ACHN (cell line): ENCODE measurements around the gene KIAA0513.

ENCODE experiments used
- DNase-seq: peaks from one replicate; pipeline ENCODE4 v3.0.0-alpha.2; 2015
- in situ Hi-C: cut with HindIII; loops from 2 replicates; pipeline ENCODE4 v1.10.0; 2017; ENCODE audit warnings: low sequenced_read_pairs, low pct_ligation_motif_present, low pct_unique_long_range_greater_than_20kb

The KIAA0513 gene

GRCh38 chr16:85058909-85059308 lies 31.3 kb downstream of the KIAA0513 start:
- no peak for DNase-seq
- in situ Hi-C loops: no loop called here

GRCh38 chr16:85061566-85061965 lies 34.0 kb downstream of the KIAA0513 start:
- DNase-seq: no peak
- in situ Hi-C loops: no loop called here

GRCh38 chr16:85062323-85062722 lies 34.7 kb downstream of the KIAA0513 start:
- in situ Hi-C loops: no loop called here
- no peak for DNase-seq

- in situ Hi-C loops: no loop called here
- no peak for DNase-seq
Measured at GRCh38 chr16:85062845-85063244, 35.2 kb downstream of the KIAA0513 start.

- in situ Hi-C loops: no loop called here
- DNase-seq: no peak
Measured at GRCh38 chr16:85064186-85064585, 36.6 kb downstream of the KIAA0513 start.

GRCh38 chr16:85065099-85065498 lies 37.5 kb downstream of the KIAA0513 start:
- DNase-seq: no peak
- in situ Hi-C loops: no loop called here

- in situ Hi-C loops: no loop called here
- DNase-seq: no peak
Measured at GRCh38 chr16:85066346-85066885, 38.8 kb downstream of the KIAA0513 start.

- in situ Hi-C loops: no loop called here
- no peak for DNase-seq
Measured at GRCh38 chr16:85067024-85067423, 39.4 kb downstream of the KIAA0513 start.

- in situ Hi-C loops: no loop called here
- DNase-seq: no peak
Measured at GRCh38 chr16:85067426-85067825, 39.8 kb downstream of the KIAA0513 start.

GRCh38 chr16:85068746-85069145 lies 41.2 kb downstream of the KIAA0513 start:
- no peak for DNase-seq
- in situ Hi-C loops: no loop called here

- in situ Hi-C loops: no loop called here
- DNase-seq: no peak
Measured at GRCh38 chr16:85069171-85069570, 41.6 kb downstream of the KIAA0513 start.

- in situ Hi-C loops: no loop called here
- no peak for DNase-seq
Measured at GRCh38 chr16:85072076-85072860, 44.7 kb downstream of the KIAA0513 start.

GRCh38 chr16:85072947-85073346 lies 45.4 kb downstream of the KIAA0513 start:
- DNase-seq: no peak
- in situ Hi-C loops: no loop called here

- no peak for DNase-seq
- in situ Hi-C loops: no loop called here
Measured at GRCh38 chr16:85074225-85074914, 46.8 kb downstream of the KIAA0513 start.

GRCh38 chr16:85075236-85075924 lies 47.8 kb downstream of the KIAA0513 start:
- in situ Hi-C loops: no loop called here
- DNase-seq: no peak

GRCh38 chr16:85077039-85077438 lies 49.4 kb downstream of the KIAA0513 start:
- DNase-seq: no peak
- in situ Hi-C loops: no loop called here

- no peak for DNase-seq
- in situ Hi-C loops: no loop called here
Measured at GRCh38 chr16:85077576-85078125, 50.1 kb downstream of the KIAA0513 start.

GRCh38 chr16:85078226-85078625 lies 50.6 kb downstream of the KIAA0513 start:
- in situ Hi-C loops: no loop called here
- DNase-seq: no peak

GRCh38 chr16:85078952-85079351 lies 51.4 kb downstream of the KIAA0513 start:
- DNase-seq: no peak
- in situ Hi-C loops: no loop called here
